ENCODE data around the gene SMURF2. TPM values are rescaled to one million over a fixed set of nuclear protein-coding genes. Genes with fewer than 3 reads are reported as not detected.

Gene SMURF2
- total and polyA plus RNA-seq, 9 of the 15 experiments (the other 6 are each of a cell fraction or from before 2014, with no cell fraction given): 3.8 to 22.0 (median 14.8) TPM

DNA sequence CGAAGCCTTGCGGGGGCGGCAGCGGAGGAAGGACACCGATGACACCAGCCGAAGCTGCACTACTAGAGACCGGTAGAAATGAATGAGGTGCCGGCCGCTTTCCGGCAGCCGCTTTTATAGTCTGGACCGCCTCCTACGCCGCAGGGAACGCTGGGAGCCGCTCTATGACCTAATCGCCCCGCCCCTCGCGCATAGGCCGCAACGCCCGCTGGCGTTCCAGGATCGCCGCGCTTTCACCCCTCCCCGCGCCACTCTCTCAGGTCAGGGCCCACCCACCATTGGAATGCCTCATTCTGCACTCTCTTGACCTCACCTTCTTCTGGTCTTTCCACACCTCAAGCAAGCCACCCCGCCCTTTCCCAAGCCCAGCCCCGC lies 155.9 kb downstream of the SMURF2 start, which contains the start of gene DDX5 (continued):
- TF ChIP-seq GABPB1 (CRISPR knock-in tag; IDR thresholded peaks at IDR 0.05) (no peak), DDX20 (tag; IDR thresholded peaks at IDR 0.05; ENCODE audit: low read depth) (no peak), TSC22D4 (tag; IDR thresholded peaks at IDR 0.05) (no peak), PHF21A (IDR thresholded peaks at IDR 0.05; ENCODE audit: borderline replicate concordance, low read depth) (no peak), ZNF146 (CRISPR knock-in tag; IDR thresholded peaks at IDR 0.05; ENCODE audit: unreplicated experiment) (no peak), ZNF23 (CRISPR knock-in tag; IDR thresholded peaks at IDR 0.05) (no peak), PREB (CRISPR knock-in tag; IDR thresholded peaks at IDR 0.05) (0 out of 2 replicates have a peak, but pooled peaks have one; percentile 15), CBX2 (IDR thresholded peaks at IDR 0.05; ENCODE audit: insufficient read depth, low read length, poor library complexity, severe bottlenecking) (no peak), YY1 (IDR thresholded peaks at IDR 0.05; ENCODE audit: borderline replicate concordance in 1 of 3, control insufficient read depth in 1 of 3, extremely low read depth in 1 of 3, insufficient read depth in 3 of 3, insufficient read length in 1 of 3, insufficient replicate concordance in 2 of 3, low read depth in 1 of 3, low read length in 2 of 3) (peak in 1 of 3 experiments; percentile 77), KAT7 (CRISPR knock-in tag; IDR thresholded peaks at IDR 0.05; ENCODE audit: borderline replicate concordance) (no peak), FUS (optimal IDR thresholded peaks at IDR 0.05; ENCODE audit: low read depth, low read length) (no peak), ZNF764 (CRISPR knock-in tag; IDR thresholded peaks at IDR 0.05; ENCODE audit: low read depth) (no peak), NCOR1 (IDR thresholded peaks at IDR 0.05) (0 out of 2 replicates have a peak, but pooled peaks have one; percentile 51), ZNF175 (CRISPR knock-in tag; IDR thresholded peaks at IDR 0.05; ENCODE audit: low read depth) (no peak), ARID3A (IDR thresholded peaks at IDR 0.05; ENCODE audit: borderline replicate concordance, low read depth, low read length) (no peak), C11orf30 (IDR thresholded peaks at IDR 0.05; ENCODE audit: low read depth) (no peak), TCF7 (IDR thresholded peaks at IDR 0.05; ENCODE audit: borderline replicate concordance) (no peak), SIX5 (IDR thresholded peaks at IDR 0.05; ENCODE audit: borderline replicate concordance in 1 of 2, insufficient read depth in 1 of 2, low read depth in 1 of 2, low read length in 2 of 2) (no peak; a peak in 1 of 4 replicates), ZHX1 (conservative IDR thresholded peaks at IDR 0.05; ENCODE audit: low read length) (0 out of 2 replicates have a peak, but pooled peaks have one; percentile 22), NFYB (IDR thresholded peaks at IDR 0.05; ENCODE audit: extremely low read depth, insufficient read length) (no peak)
- TF ChIP-seq, protein P1, sequence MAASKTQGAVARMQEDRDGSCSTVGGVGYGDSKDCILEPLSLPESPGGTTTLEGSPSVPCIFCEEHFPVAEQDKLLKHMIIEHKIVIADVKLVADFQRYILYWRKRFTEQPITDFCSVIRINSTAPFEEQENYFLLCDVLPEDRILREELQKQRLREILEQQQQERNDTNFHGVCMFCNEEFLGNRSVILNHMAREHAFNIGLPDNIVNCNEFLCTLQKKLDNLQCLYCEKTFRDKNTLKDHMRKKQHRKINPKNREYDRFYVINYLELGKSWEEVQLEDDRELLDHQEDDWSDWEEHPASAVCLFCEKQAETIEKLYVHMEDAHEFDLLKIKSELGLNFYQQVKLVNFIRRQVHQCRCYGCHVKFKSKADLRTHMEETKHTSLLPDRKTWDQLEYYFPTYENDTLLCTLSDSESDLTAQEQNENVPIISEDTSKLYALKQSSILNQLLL (CRISPR knock-in tag; IDR thresholded peaks at IDR 0.05; ENCODE audit: borderline replicate concordance): no peak

Data from K562 (cell line).